ENCODE measurements around the gene NLRP1. TPM values are rescaled to one million over a fixed set of nuclear protein-coding genes. Genes with fewer than 3 reads are reported as not detected.
A peak's percentile ranks its signal among the peaks of the same experiment; 100 is the strongest.

NLRP1 gene
- total RNA-seq, 4 donors from 2014 or later = 3.6 to 7.7 (median 6.9) TPM

DNA sequence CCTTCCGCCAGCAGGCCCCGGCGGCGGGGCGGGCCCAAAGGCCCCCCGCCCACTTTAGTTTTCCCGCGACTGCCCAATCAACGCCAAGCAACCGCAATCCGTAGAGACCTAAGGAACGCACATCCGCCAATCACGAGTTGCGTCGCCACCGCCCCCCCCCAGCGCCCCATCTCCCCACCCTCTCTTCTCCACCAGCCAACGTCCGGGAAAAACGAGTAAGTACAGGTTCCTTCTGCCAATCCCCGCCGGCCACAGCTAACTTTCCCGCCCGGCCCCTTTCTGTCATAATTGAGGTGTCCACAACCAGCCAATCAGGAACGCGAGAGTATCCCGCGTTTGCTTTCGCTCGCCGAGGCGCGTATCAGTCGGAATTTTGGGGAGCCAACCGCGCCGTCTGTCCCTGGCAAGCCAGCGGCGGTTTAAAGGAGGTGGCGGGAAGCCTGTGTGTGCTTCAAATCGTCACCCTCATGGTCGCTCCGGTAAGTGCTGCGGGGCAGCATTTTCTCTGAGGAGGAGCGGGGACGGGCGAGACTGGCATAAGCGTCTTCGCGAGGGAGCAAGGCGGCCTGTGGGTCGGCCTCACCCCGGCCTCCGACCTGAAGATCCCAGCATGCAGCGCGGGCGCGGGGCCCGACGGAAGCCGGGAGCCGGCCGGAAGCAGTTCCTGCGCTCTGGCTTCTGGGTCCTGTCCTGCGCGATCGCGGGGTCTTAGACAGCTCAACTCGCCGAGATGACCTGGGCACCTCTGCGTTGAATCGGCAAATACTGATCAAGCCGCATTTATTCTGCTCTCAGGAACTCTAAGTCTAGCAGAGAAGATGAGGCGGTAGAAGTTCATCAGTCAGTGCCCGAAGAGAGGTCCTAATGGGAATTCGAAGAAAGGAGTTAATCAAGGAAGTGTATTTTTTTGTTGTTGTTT is 97.8 kb downstream of the NLRP1 start, which contains the start of gene MIS12:
MIS12 (plus strand) TSS at position 361 of the 919 bp plus-strand sequence. CDS start 2,297 bp downstream, outside the sequence.
- H3K9me3 ChIP-seq = no peaks in the 10 kb centered on the region
- H3K27ac ChIP-seq = peak within 1 kb of the TSS; percentile 92 to 98 (median 97)
- H3K27me3 ChIP-seq = no peaks in the 10 kb centered on the region
- intact Hi-C loops (cut with DNase I; ENCODE audit: low total_unique reads) (loop anchor here (1.0 to 10.0 kb wide), 6 partner anchors 17 to 1852 kb away; partner anchors contain the start of genes C17orf100, CTNS, MED31 and NUP88), in situ Hi-C loops (cut with MboI; ENCODE audit: low sequenced_read_pairs in 4 of 4) (no loop called here)
- peaks cover 0 to 55% of the 10 kb centered on the region in 2 donors for H3K36me3 ChIP-seq
- peak; percentile 95 to 98 for ATAC-seq
- peak within 1 kb of the TSS; percentile 81 to 98 (median 88) for H3K4me3 ChIP-seq
- peaks cover 19 to 22% of the 10 kb centered on the region in 2 donors for H3K4me1 ChIP-seq
- DNase-seq = peak; percentile 99 to 100
- TF ChIP-seq, protein P1, sequence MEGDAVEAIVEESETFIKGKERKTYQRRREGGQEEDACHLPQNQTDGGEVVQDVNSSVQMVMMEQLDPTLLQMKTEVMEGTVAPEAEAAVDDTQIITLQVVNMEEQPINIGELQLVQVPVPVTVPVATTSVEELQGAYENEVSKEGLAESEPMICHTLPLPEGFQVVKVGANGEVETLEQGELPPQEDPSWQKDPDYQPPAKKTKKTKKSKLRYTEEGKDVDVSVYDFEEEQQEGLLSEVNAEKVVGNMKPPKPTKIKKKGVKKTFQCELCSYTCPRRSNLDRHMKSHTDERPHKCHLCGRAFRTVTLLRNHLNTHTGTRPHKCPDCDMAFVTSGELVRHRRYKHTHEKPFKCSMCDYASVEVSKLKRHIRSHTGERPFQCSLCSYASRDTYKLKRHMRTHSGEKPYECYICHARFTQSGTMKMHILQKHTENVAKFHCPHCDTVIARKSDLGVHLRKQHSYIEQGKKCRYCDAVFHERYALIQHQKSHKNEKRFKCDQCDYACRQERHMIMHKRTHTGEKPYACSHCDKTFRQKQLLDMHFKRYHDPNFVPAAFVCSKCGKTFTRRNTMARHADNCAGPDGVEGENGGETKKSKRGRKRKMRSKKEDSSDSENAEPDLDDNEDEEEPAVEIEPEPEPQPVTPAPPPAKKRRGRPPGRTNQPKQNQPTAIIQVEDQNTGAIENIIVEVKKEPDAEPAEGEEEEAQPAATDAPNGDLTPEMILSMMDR (IDR thresholded peaks at IDR 0.05 in 4 of 5, conservative IDR thresholded peaks at IDR 0.05 in 1 of 5) = no peak
- TF ChIP-seq POLR2A (IDR thresholded peaks at IDR 0.05) = peak; percentile 80 to 84

DNA sequence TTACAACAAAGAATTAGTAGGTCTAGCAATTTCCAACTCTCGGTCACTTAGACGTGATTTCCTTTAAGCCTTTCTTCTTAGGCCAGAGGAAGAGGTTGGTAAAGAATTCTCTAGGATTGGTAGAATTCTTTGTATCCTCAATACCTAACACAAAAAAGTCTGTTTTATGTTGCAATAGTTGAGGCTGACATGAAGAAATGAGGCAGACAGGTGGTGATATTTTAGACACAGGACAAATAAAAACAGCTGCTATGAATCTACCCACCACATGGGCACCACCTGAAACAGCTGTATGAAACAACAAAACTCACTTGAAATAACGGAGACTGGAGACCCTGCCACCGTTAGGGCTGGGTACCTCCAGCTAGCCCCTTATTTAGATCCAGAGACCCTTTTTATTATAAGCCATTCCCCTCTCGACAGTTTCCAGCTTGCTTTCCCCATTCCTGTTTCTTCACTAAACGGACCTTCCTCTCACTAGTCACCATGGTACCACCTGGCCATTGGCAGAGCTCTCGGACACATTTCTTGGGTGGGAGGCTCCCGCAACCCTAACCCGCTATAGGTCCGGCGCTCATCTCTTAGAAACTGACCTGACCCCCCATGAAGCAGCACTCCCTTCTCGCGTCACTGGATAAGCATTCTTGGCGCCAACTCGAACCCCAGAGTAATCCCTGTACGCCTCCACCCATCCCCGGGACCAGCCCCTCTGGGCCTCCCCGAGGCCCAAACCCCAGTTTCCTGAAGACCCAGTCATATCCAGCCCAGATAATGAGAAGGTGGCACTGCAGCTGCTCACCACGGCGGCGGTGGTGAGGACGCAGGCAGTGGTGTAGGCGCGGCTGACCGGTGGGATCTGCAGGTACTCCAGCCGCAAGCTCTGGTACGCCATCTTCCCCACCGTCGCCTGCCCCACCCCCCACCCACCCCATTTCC is 98.8 kb downstream of the NLRP1 start, which contains the start of gene DERL2:
DERL2 (minus strand) TSS at position 909 of the 936 bp plus-strand sequence; CDS start at position 892, 17 bp downstream.
- H3K36me3 ChIP-seq = peaks cover 0 to 64% of the 10 kb centered on the region in 2 donors
- no peaks in the 10 kb centered on the region for H3K27me3 ChIP-seq
- TF ChIP-seq, protein P1 (IDR thresholded peaks at IDR 0.05 in 4 of 5, conservative IDR thresholded peaks at IDR 0.05 in 1 of 5) = no peak
- TF ChIP-seq POLR2A (IDR thresholded peaks at IDR 0.05) = peak in 1 of 2 donors; percentile 44
- intact Hi-C loops (cut with DNase I; ENCODE audit: low total_unique reads) = loop anchor here (1.0 to 10.0 kb wide), 6 partner anchors 16 to 1851 kb away; partner anchors contain the start of genes C17orf100, CTNS, MED31 and NUP88
- DNase-seq (no peak), ATAC-seq (peak; percentile 4 to 6)
- in situ Hi-C loops (cut with MboI; ENCODE audit: low sequenced_read_pairs in 4 of 4) = no loop called here
- no peaks in the 10 kb centered on the region for H3K9me3 ChIP-seq
- H3K4me1 ChIP-seq = peaks cover 19 to 22% of the 10 kb centered on the region in 2 donors
- H3K4me3 ChIP-seq = peak within 1 kb of the TSS; percentile 81 to 98 (median 88)
- peak within 1 kb of the TSS; percentile 92 to 98 (median 97) for H3K27ac ChIP-seq

DNA sequence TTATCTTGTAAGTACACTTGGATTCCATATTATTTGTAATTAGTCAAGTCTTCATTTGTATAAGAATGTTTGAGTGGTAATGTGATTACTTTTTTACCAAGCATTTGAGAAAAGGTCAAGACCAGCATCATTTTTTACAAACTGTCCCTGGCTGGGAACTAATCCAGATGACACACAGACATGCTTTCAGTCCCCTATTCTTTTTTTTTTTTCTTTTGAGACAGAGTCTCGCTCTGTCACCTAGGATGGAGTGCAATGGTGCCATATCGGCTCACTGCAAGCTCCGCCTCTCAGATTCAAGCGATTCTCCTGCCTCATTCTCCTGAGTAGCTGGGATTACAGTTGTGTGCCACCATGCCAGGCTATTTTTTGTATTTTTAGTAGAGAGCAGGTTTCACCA is 102.9 kb downstream of the NLRP1 start:
- H3K27ac ChIP-seq = no peak overlapping the region
- no peaks in the 10 kb centered on the region for H3K9me3 ChIP-seq
- peaks cover 10 to 12% of the 10 kb centered on the region in 2 donors for H3K4me1 ChIP-seq
- peaks cover 6 to 85% of the 10 kb centered on the region in 2 donors for H3K36me3 ChIP-seq
- H3K27me3 ChIP-seq = no peaks in the 10 kb centered on the region
- DNase-seq (no peak), ATAC-seq (no peak)
- intact Hi-C loops (cut with DNase I; ENCODE audit: low total_unique reads) = loop anchor here (10.0 kb wide), 2 partner anchors 1173 to 1847 kb away; partner anchors contain the start of genes C17orf100, CTNS, MED31 and SHPK
- in situ Hi-C loops (cut with MboI; ENCODE audit: low sequenced_read_pairs in 4 of 4) = no loop called here
- TF ChIP-seq, protein P1 (IDR thresholded peaks at IDR 0.05 in 4 of 5, conservative IDR thresholded peaks at IDR 0.05 in 1 of 5) = no peak
- no peak for TF ChIP-seq POLR2A (IDR thresholded peaks at IDR 0.05)
- no peak overlapping the region for H3K4me3 ChIP-seq

DNA sequence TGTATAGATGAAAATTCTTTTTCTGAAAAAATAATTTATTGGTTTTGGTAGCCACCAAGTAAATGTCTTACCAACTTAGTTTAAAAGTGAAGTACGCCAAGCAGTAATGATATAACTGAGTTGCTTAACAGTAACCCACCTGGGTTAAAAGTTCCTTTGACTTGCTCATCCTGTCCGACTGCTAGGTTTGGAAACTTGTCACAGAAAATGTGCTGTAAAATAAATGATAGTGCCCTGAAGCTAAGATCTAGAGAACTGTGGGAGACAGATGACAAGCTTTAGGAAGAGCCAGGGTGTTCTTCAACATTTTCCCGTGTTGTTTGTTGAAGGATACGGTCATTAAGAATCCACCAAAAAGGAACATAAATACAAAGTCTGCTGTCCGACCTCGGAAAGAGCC is 103.3 kb downstream of the NLRP1 start:
- in situ Hi-C loops (cut with MboI; ENCODE audit: low sequenced_read_pairs in 4 of 4) = no loop called here
- Histone ChIP-seq H3K4me1 (peaks cover 10 to 12% of the 10 kb centered on the region in 2 donors), H3K27ac (no peak overlapping the region), H3K27me3 (no peaks in the 10 kb centered on the region), H3K36me3 (peaks cover 6 to 89% of the 10 kb centered on the region in 2 donors), H3K4me3 (no peak overlapping the region), H3K9me3 (no peaks in the 10 kb centered on the region)
- ATAC-seq (no peak), DNase-seq (no peak)
- TF ChIP-seq, protein P1 (IDR thresholded peaks at IDR 0.05 in 4 of 5, conservative IDR thresholded peaks at IDR 0.05 in 1 of 5) = no peak
- TF ChIP-seq POLR2A (IDR thresholded peaks at IDR 0.05) = no peak
- intact Hi-C loops (cut with DNase I; ENCODE audit: low total_unique reads) = loop anchor here (10.0 kb wide), 2 partner anchors 1174 to 1846 kb away; partner anchors contain the start of genes C17orf100, CTNS, MED31 and SHPK
